T-helper 1 cell treated with Interleukin-12 subunit alpha and Interleukin-12 subunit beta and Interleukin-4 antibody, amounts not matched to agents 30 μg/mL and 1 μg/mL, for 36 hours (primary cell): ENCODE results near the gene FNBP1L.

ENCODE experiments used
- H3K27ac Mint-ChIP-seq: one replicate; pipeline ENCODE4 v1.8.0; 2021; ENCODE audit warnings: mild to moderate bottlenecking, mixed read lengths
- H3K27me3 Mint-ChIP-seq: one replicate; pipeline ENCODE4 v1.8.0; 2021; ENCODE audit warnings: low read depth, mixed read lengths
- H3K36me3 Mint-ChIP-seq: one replicate; pipeline ENCODE4 v1.8.0; 2021; ENCODE audit warnings: low read depth, mixed read lengths
- H3K4me1 Mint-ChIP-seq: one replicate; pipeline ENCODE4 v1.8.0; 2021; ENCODE audit warnings: low read depth, mixed read lengths
- H3K4me3 Mint-ChIP-seq: one replicate; pipeline ENCODE4 v1.8.0; 2021; ENCODE audit warnings: mild to moderate bottlenecking, moderate library complexity, mixed read lengths
- H3K9me3 Mint-ChIP-seq: one replicate; pipeline ENCODE4 v1.8.0; 2021; ENCODE audit warnings: mixed read lengths

The FNBP1L gene

GRCh38 chr1:93516164-93516563 lies 68.2 kb downstream of the FNBP1L start:
- H3K9me3 Mint-ChIP-seq: no peaks in the 10 kb centered on the region
- H3K4me3 Mint-ChIP-seq: no peak overlapping the region
- no peaks in the 10 kb centered on the region for H3K36me3 Mint-ChIP-seq
- H3K4me1 Mint-ChIP-seq: no peaks in the 10 kb centered on the region
- H3K27ac Mint-ChIP-seq: no peak overlapping the region
- H3K27me3 Mint-ChIP-seq: peaks cover 6% of the 10 kb centered on the region

- no peak overlapping the region for H3K27ac Mint-ChIP-seq
- no peaks in the 10 kb centered on the region for H3K4me1 Mint-ChIP-seq
- H3K9me3 Mint-ChIP-seq: no peaks in the 10 kb centered on the region
- H3K27me3 Mint-ChIP-seq: peaks cover 6% of the 10 kb centered on the region
- H3K36me3 Mint-ChIP-seq: no peaks in the 10 kb centered on the region
- no peak overlapping the region for H3K4me3 Mint-ChIP-seq
Observed at GRCh38 chr1:93518516-93518915, 70.6 kb downstream of the FNBP1L start.

DNA sequence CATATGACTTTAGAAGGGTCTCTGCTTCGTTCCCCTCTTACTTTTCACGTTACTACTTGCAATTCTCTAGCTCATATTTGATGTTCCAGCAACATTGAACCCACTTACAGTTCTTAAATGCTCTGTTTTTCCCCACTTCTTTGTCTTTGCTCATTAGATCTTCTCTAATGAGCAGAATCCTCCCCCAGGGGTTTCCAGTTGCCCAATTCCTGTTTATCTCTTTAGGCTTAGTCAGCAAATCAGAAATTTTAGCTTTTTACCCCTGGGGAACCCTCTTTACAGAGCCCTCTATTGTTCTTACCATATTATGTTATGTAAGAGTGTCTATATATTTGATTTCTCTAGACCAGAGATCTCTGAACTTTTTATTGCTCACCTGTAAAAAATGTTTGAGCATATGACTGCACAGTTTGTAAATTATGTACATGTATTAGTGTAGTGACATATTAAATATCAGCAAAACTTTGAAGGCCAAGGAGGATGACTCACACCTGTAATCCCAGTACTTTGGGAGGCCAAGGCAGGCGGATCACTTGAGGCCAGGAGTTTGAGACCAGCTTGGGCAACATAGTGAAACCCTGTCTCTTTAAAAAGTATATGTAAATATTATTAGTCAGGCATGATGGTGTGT lies 71.4 kb downstream of the FNBP1L start:
- no peaks in the 10 kb centered on the region for H3K36me3 Mint-ChIP-seq
- no peaks in the 10 kb centered on the region for H3K4me1 Mint-ChIP-seq
- H3K27me3 Mint-ChIP-seq: peaks cover 6% of the 10 kb centered on the region
- no peaks in the 10 kb centered on the region for H3K9me3 Mint-ChIP-seq
- H3K27ac Mint-ChIP-seq: no peak overlapping the region
- H3K4me3 Mint-ChIP-seq: no peak overlapping the region

- H3K27me3 Mint-ChIP-seq: peaks cover 6% of the 10 kb centered on the region
- H3K4me3 Mint-ChIP-seq: no peak overlapping the region
- no peaks in the 10 kb centered on the region for H3K9me3 Mint-ChIP-seq
- H3K27ac Mint-ChIP-seq: no peak overlapping the region
- no peaks in the 10 kb centered on the region for H3K36me3 Mint-ChIP-seq
- H3K4me1 Mint-ChIP-seq: no peaks in the 10 kb centered on the region
Observed at GRCh38 chr1:93521618-93522017, 73.7 kb downstream of the FNBP1L start.

DNA sequence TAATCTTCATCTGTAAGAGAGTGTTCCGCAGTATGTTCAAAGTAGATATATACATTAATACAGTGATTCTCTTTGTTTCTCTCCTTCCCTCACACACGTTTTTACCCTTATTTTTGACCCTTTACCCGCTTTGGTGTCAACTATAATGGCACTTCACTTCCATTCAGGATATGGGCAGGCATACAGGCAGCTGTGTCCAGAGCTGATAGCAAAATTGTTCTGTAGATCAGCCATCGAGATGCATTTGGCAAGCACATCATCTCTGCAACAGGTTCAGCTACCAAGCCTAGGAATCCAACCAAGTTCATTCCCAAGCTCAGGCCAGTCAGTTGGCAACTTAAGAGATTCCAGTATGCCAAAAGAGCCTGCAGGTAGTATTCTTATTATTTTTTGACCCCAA lies 74.8 kb downstream of the FNBP1L start:
- Mint-ChIP-seq H3K27me3 (peaks cover 6% of the 10 kb centered on the region), H3K4me3 (no peak overlapping the region), H3K4me1 (no peaks in the 10 kb centered on the region), H3K9me3 (no peaks in the 10 kb centered on the region), H3K27ac (no peak overlapping the region), H3K36me3 (no peaks in the 10 kb centered on the region)

GRCh38 chr1:93525431-93525830 lies 77.5 kb downstream of the FNBP1L start:
- Mint-ChIP-seq H3K4me1 (no peaks in the 10 kb centered on the region), H3K4me3 (no peak overlapping the region), H3K9me3 (no peaks in the 10 kb centered on the region), H3K27me3 (peaks cover 9% of the 10 kb centered on the region), H3K27ac (no peak overlapping the region), H3K36me3 (no peaks in the 10 kb centered on the region)

GRCh38 chr1:93526431-93526830 lies 78.5 kb downstream of the FNBP1L start:
- Mint-ChIP-seq H3K4me1 (no peaks in the 10 kb centered on the region), H3K27ac (no peak overlapping the region), H3K27me3 (peaks cover 9% of the 10 kb centered on the region), H3K4me3 (no peak overlapping the region), H3K36me3 (no peaks in the 10 kb centered on the region), H3K9me3 (no peaks in the 10 kb centered on the region)

DNA sequence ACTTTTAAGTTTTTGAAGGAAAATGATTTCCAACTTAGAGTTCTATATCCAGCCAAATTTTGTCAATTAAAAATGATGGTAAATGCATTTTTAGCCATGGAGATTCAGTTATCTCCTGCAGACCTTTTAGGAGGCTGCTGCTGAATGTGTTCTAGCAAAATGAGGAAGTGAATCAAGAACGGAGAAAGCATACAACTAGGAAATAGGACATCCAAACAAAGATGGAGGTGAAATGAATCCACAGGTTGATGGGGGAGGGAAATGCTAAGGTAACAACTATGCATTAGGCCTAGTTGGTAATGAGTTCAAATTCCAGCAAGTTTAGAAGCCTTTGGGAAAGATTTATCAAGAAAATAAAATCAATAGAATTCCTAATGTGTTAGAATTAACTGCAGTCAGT lies 80.5 kb downstream of the FNBP1L start:
- Mint-ChIP-seq H3K4me3 (no peak overlapping the region), H3K27ac (no peak overlapping the region), H3K27me3 (peaks cover 12% of the 10 kb centered on the region), H3K4me1 (no peaks in the 10 kb centered on the region), H3K9me3 (no peaks in the 10 kb centered on the region), H3K36me3 (no peaks in the 10 kb centered on the region)

DNA sequence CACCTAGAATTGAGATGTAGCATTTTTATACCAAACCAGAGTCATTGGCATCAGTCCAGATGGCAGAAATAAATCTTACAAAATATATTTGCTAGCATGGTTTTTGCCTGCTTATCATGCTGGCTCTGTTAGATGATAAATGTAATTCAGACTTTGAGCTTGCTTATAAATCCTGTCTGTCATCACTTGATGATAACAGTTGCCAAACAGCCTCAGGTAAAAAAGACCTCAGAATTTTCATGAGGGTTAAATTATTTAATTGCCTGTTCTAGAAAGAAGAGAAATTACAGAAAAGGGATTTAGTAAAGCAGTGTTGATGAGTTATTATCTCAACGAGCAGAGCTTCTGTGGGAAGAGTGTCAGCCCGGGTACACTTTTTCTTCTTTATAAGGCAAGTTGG lies 83.3 kb downstream of the FNBP1L start:
- H3K27me3 Mint-ChIP-seq: peaks cover 26% of the 10 kb centered on the region
- H3K4me3 Mint-ChIP-seq: no peak overlapping the region
- H3K9me3 Mint-ChIP-seq: no peaks in the 10 kb centered on the region
- H3K27ac Mint-ChIP-seq: no peak overlapping the region
- H3K36me3 Mint-ChIP-seq: no peaks in the 10 kb centered on the region
- no peaks in the 10 kb centered on the region for H3K4me1 Mint-ChIP-seq

DNA sequence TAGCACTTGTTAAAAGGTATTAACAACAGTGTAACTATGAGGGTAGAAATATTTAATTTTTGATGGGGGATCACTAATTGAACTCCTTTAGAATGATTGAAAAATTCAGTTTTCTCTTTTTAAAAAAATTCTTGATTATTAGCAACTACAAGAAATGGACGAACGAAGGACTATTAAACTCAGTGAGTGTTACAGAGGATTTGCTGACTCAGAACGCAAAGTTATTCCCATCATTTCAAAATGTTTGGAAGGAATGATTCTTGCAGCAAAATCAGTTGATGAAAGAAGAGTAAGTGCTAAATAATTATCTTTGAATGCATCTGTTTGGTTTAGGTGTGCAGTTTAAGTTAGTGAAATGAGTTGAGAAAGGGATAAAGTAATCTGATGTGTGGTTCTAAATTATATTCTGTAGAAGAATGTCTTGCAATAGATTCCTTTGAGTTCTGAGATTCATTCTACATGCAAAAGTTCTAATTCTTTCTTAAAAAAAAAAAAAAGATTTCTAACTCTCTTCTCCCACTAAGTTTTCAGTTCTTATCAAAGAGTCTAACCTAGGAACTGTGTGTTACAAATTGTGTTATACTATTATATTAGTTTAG lies 85.0 kb downstream of the FNBP1L start:
- H3K4me3 Mint-ChIP-seq: no peak overlapping the region
- no peak overlapping the region for H3K27ac Mint-ChIP-seq
- no peaks in the 10 kb centered on the region for H3K36me3 Mint-ChIP-seq
- no peaks in the 10 kb centered on the region for H3K9me3 Mint-ChIP-seq
- no peaks in the 10 kb centered on the region for H3K4me1 Mint-ChIP-seq
- peaks cover 29% of the 10 kb centered on the region for H3K27me3 Mint-ChIP-seq

GRCh38 chr1:93533677-93534076 lies 85.8 kb downstream of the FNBP1L start:
- Mint-ChIP-seq H3K36me3 (no peaks in the 10 kb centered on the region), H3K4me3 (no peak overlapping the region), H3K4me1 (no peaks in the 10 kb centered on the region), H3K27me3 (peaks cover 21% of the 10 kb centered on the region), H3K9me3 (no peaks in the 10 kb centered on the region), H3K27ac (no peak overlapping the region)

GRCh38 chr1:93537396-93537795 lies 89.5 kb downstream of the FNBP1L start:
- no peaks in the 10 kb centered on the region for H3K36me3 Mint-ChIP-seq
- no peaks in the 10 kb centered on the region for H3K4me1 Mint-ChIP-seq
- H3K27me3 Mint-ChIP-seq: peaks cover 26% of the 10 kb centered on the region
- H3K27ac Mint-ChIP-seq: no peak overlapping the region
- H3K4me3 Mint-ChIP-seq: no peak overlapping the region
- H3K9me3 Mint-ChIP-seq: no peaks in the 10 kb centered on the region

DNA sequence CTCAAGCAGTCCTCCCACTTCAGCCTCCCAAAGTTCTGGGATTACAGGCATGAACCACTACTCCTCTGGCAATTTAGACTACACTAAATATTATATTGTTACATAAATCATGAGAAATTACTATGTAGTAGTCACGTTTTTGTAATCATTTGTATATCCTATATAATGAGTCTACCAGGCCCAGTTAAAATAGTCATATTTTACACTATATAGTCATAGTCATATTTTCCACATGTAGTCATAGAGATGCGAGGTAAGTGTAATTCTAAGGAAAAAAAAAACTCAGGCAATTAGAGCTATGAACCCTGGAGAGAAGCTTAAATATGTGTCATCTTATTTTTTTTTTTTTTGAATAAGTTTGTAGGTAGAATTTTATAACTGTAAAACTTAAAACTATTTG lies 90.0 kb downstream of the FNBP1L start:
- H3K36me3 Mint-ChIP-seq: no peaks in the 10 kb centered on the region
- H3K4me1 Mint-ChIP-seq: no peaks in the 10 kb centered on the region
- H3K27me3 Mint-ChIP-seq: peaks cover 26% of the 10 kb centered on the region
- no peaks in the 10 kb centered on the region for H3K9me3 Mint-ChIP-seq
- H3K27ac Mint-ChIP-seq: no peak overlapping the region
- H3K4me3 Mint-ChIP-seq: no peak overlapping the region

DNA sequence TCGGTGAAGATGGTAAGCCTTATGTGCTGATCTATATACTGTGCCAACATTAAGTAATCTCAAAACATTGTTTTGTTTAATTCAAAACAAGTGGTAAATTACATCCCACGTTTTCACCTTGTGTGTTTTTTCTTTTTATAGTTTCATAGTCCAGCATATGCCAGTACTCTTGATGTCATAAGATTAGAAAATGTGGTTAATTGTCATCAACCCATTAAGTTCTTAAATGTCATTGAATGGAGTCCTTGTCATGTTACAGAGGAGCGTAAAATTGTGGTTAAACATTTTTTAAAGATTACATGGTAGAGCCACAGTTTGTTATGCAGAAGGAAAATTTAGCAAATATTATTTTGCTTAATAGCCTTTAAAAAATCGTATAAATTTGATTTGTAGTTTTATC lies 93.1 kb downstream of the FNBP1L start:
- Mint-ChIP-seq H3K9me3 (no peaks in the 10 kb centered on the region), H3K4me1 (no peaks in the 10 kb centered on the region), H3K36me3 (no peaks in the 10 kb centered on the region), H3K27ac (no peak overlapping the region), H3K27me3 (peaks cover 15% of the 10 kb centered on the region), H3K4me3 (no peak overlapping the region)

DNA sequence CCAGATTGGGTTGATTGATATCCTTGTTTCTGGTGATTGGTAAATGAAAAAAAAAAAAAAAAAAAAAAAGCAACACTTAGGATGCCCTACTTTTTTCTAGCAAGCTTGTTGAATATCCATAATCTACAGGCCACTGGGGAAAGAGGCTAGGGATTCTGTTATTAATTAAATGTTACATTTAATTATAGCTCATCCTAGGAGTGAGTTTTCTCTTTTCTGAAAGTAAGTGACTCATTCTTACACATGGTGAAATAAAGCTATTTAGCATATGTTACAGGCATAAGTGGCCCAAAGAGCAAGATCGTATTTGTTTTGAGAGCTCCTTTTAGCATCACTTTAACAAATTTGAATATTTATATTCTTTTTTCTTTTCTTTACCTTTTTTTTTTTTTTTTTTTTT lies 94.5 kb downstream of the FNBP1L start:
- H3K27me3 Mint-ChIP-seq: peaks cover 12% of the 10 kb centered on the region
- no peaks in the 10 kb centered on the region for H3K9me3 Mint-ChIP-seq
- no peak overlapping the region for H3K4me3 Mint-ChIP-seq
- H3K27ac Mint-ChIP-seq: no peak overlapping the region
- no peaks in the 10 kb centered on the region for H3K36me3 Mint-ChIP-seq
- H3K4me1 Mint-ChIP-seq: no peaks in the 10 kb centered on the region
